Dermis microvascular lymphatic vessel endothelial cell (primary cell): ENCODE data around the gene GLI2. TPM values are rescaled to one million over a fixed set of nuclear protein-coding genes. Genes with fewer than 3 reads are reported as not detected.

Source experiments
- DNase-seq, 2 donors: peaks; one replicate each; pipeline versions ENCODE4 v3.0.0 to v3.0.0-alpha.2; 2010; ENCODE audit warnings: low read depth in 2 of 2
- total RNA-seq: library from RNA; depleted of rRNA; stranded (reverse); fragments of >200 nt; gene quantifications from 2 replicates; pipeline ENCODE4 v1.2.1, GENCODE V29; 2014

Gene GLI2
- total RNA-seq, 1 donor from 2014 or later = under 0.01 TPM

DNA sequence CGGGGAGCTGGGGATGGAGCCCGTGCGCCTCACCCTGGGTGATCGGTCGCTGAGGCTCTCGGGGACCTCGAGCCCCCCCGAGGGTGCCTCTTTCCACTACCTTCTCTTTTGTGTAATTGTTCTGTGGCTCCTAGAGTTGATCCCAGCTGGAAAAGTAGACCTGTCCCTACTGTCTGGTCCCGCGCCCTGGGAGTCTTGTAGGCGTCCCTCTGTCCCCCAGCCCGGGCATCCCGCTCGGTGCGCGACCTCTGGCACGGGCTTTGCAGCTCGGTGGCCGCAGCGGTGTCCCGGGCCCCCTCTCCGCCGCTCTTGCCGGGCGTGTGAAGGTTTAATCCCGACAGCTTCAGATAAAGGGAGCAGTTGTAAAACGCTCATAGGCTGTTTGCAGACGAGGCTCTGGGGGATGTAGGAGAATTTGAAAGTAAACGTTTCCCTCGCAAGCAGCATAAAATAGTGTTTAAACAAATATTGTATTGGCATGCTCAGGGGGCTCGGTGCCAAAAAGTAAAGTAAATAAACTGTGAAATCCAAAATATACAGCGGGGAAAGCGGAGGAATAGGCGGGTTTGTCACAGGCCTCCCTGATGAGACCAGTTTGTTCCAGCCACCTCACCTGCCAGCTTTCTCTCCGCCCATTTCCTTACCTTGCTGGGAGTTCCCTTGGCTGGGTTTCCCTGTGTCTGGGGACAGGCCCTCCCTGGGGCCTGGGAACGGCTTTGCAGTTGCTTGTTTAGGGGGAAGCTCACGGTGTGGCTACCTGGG is 1.9 kb downstream of the GLI2 start:
- no peak for DNase-seq

DNA sequence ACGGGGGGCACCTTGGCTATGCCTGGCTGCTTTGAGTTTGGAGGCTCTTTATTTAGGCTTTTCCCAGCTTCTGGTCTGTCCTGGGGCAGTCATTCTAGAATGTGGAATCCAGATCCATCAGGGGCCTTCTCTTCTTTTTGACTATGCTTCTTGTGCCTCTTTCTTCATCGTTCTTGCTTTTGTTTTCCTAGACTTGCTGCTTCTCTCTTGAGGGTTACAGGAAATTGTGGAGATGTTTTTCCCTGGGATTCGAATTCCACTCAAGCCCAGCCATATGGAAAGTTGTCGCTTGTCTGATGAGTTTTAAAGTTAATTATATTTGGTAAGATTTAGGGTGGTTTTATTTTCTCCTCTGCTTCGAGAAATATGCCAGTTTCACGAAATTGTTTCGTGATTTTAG is 2.4 kb downstream of the GLI2 start:
- no peak for DNase-seq

DNA sequence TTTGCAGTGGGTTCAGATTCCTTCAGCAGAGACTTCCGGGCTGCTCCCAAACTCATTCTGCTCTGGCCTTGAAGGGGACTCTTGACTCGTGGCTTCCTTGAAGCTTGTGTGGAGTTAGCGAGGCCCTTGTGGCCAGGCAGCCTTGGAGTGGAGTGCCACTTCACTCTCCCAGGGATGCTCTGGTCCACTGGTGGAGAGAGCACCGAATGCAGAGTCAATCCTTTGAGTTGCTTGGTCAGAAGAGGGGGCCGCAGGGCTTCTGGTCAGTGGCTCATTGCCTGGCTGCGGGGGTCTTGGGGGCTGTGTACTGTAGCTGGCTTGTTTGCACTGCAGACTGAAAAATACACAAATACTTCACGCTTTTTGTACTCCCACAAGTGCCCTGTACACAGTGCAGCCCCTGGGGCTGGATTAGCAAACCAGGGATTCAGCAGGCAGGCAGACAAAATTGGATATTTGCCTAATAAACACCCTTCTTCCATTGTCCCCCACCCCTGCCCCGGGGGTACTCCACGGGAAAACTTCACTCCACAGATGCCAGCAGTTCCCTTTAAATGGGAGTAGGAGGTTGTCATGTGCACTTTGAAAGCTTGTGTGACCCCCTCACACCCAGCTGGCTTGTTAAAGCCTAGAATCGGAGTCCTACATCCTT is 3.2 kb downstream of the GLI2 start:
- no peak for DNase-seq

DNA sequence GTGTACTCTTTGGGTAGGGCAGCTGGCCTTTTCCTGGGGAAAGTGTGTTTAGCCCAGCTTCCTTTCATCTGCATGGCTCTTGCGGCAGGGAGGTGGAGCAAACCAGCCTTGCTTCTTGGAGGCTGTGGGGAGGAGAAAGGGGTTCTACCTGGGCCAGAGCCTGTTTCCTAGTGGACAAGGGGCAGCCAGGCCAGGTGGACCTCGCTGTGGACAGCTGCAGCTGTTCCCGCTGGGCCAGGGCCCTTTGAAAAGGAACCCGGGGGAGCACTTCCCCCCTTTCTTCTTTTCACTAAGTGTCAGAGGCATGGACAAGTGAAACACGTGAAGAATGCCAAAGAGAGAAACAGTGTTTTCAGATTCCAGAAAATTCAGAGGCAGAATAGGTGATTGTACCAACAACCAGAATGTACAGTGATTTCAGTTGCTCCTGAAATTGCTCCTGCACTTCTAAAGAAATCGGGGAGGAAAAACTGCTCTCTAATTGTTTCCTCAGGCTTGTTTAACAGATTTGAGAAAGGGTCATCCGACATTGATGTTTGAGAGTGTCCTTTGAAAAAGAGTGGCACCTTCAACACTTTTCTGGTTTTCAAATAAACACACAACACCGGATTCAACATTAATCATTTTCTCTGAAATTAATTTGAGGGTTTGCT is 3.9 kb downstream of the GLI2 start:
- no peak for DNase-seq

DNA sequence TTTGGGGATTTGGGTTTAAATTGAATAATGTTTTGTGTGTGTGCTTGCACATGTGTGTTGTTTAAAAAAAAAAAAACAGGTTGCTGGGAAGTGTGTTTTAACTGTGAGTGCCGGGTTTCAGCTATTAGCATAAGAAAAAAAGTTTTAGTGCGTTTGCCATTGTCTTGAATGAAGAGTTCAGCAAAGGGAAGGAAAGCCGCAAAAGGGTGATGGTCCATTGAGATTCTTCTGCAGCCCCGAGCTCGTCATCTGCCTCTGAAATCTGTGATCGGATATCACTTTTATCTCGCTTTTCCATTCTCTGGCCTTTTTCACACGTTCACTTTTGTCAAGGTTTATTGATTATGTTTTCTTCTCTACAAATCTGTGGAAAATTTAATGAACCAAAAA is 4.7 kb downstream of the GLI2 start:
- DNase-seq = no peak

DNA sequence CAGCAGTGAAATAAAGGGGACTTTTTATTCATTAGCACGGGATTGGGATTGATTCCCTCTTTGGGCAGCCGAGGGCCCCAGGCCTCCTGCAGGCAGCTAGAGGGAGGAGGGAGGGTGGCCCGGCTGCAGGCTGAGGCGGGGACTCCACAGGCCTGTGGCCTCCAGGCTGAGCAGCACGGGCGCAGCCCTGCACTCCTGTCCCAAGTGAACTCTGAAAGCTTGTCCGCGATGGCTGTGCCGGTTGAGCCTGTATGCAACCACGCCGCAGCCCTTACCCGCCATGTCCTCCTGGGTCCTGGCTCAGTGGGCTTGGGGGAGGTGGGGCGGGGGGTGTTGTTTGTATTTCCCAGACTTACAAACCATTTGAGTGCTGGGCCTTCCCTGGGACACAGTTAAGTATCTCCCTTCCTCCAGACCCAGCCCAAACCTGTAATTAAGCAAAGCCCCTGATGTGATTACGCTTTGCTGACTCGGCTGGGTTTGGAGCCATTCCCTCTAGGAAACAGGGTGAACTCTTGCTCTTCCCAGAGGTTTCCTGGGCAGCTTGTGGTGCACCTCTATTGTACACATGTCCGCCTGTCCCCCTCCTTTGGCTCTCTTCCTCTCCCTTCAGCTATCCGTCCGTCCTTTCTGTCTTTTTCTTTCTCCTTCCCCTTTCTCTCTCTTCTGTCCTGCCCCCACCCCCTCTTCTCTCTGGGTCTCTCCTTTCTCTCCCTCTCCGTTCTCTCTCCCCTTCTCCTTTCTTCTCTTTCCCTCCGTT is 5.3 kb downstream of the GLI2 start:
- no peak for DNase-seq

DNA sequence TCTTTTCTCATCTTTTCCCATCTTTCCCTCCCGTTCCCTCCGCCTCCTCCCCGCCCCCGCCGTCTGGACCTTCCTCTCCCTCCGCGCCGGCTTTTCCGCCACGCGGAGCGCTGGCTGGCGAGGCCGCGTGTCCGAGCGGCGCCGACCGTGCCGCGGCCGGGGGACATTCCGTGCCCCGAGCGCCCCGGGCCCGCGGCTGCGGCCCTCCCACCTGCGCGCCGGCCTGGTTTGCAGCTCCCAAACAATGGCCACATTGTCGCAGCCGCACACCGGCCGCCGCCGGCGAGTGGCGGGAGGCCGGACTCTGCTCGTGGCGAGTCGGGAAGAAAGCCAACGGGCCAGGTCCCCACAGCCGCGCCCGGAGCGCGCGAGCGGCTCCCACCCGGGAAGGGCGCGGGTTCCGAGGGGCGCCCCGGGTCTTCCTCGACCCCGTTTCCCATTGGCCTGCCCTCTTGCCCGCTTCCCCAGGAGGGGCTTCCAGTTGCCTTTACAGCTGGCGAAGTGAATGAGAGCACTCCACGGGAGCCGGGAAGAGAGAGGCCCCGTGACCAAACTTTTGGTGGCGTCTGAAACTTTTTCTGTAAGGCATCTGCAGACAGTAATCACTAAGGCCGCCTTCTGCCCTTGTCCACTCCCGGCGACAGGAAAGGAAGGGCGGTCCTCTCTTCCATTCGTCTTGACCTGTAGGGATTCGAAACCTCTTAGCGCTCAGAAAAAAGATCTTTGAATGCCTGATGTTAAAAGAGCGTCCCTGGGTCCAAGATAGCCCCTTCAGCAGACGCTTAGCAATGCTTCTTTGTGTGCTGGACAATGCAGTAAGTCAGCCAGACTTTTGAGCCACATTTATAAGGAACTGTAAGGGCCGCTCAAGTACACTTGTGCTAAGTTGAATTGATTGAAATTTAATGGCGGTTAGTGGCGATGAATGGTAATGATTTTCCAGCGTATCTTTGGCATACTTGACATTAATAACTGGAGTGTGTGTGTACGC is 6.2 kb downstream of the GLI2 start:
- DNase-seq = no peak

DNA sequence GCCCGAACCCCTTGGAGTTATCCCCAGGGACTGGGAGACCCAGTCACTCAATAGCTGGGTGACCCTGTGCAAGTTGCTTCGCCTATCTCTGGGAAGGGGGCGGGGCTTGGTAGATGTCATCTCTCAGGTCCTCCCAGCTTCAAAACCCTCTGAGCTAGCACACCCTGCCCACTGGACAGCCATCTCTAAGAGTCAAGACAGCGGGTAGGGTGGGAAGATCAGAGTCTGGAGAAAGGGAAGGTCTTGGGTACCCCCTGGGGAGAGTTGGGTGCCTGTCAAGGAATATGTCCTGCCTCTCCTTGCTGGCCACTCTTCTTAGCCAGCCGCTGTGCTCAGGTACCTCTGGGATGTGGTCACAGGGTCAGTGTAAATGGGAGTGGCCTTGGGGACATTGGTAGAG is 8.0 kb downstream of the GLI2 start:
- no peak for DNase-seq

DNA sequence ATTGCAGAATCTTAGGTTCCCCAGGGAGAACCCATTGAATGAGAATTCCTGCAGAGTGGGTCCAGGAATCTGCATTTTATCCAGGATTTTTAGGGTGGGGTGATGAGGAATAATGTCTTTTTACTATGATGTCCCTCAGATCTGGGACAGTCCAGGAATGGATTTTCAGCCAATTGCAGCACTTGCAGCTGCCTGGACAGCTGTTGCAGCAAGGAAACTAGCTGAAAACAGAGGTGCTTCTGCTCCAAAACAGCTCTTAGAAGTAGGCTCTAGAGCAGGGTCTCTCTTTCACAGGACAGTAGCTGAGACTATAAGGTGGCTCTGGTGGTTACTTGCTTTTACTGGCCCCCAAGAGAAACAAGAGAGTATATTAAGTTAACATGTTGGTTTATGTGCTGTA is 9.1 kb downstream of the GLI2 start:
- DNase-seq = no peak

DNA sequence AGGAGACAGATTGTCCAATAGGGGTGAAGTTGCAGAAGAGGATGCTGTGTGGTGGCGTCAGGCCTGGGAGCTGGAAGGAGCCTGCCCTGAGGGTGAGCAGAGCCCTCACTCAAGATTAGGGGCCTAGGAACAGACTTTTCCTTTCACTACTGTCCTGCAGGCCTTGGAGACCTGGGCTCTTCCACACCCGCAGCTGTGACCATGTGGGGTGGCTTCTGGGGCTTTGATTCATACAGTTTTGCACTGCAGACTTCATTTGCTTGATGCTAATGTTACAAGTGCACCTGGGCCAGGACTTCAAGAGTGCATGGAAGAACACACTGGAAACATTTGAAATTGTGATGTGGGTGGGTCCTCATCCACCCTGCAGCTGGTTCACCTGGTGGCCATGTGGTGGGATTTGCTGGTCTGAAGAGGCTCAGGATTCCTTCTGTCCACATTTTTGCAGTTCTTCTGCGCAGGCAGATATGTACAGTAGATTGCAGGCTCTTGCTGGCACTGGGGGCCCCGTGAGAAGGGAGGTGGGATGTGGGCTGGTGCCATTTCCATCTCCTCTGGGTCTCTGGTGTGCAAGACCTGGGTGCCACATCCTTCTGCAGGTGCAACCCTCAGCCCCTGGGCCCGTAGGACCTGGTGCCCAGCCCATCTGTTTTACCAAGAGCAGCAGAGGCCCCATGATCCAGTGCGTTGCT is 9.9 kb downstream of the GLI2 start:
- no peak for DNase-seq

DNA sequence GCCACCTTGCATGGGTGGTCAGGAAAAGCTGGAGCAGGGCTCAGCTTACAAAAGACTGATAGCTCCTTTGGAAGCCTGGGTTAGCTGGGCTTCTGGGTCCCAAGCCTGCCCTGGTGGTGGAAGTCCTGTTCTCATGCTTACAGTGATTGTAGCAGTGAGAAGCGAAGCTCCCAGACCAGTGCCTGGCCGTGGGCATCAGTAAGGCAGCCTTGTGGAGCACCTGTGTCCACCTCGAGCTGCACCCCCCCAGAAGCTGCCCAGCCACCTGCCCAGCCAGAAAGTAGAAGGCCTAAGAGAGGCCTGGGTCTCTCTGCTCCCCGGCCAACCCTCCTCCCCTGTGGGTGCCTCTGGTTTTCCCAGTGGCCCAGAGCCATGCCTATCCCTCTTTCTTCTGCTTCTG is 10.5 kb downstream of the GLI2 start:
- no peak for DNase-seq

DNA sequence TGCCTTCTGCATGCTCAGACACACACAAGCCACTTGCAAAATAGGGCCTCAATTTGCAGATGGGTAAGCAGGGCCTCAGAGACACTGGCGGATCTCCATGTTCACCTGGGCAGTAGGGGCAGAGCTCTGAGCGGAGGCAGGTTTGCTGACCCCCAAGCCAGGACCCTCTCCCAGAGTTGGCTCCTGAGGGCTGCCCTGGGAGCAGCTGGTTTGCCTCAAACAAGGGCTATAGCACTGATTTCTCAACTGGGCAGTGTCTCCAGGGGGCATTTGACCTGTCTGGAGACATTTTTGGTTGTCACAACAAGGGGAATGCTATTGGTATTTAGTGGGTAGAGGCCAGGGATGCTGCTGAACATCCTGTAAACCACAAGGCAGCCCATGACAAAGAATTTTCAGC is 11.6 kb downstream of the GLI2 start:
- no peak for DNase-seq

DNA sequence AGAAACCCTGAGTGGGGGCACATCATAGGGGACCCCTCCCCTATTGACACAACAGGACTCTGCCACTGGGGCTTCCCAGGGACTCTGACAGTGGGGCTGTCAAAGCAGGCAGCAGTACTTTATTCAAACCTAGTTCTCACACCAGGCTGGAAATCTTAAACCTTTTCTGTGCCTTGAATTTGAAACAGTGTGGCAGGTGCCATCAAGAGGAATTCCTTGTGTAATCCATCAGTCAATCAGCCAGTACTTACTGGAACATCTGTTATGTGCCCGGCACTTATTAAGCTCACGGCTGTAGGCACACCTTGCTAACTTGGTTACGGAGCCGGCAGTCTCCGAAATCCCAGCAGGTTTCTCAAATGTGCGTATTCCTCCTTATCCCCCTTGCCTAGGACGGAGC is 12.0 kb downstream of the GLI2 start:
- DNase-seq = no peak

DNA sequence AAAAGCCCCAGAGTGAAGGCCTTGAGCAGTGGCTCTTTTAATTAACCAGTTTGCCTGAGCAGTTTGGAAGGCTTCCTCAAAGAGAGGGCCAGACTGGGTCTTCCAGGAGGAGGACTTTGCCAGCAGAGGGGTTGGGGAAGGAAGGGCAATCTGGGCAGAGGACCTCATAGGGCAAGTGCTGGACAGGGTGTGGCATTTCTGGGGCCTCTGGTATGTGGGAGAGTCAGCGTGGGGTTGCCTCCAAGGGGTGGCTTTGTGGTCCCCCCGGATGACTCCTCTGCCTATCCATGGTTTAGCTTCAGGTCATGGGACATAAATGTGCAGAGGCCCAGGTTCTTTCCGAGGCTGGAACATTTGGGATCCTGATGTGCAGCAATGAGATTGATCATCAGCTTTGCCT is 12.6 kb downstream of the GLI2 start:
- no peak for DNase-seq

DNA sequence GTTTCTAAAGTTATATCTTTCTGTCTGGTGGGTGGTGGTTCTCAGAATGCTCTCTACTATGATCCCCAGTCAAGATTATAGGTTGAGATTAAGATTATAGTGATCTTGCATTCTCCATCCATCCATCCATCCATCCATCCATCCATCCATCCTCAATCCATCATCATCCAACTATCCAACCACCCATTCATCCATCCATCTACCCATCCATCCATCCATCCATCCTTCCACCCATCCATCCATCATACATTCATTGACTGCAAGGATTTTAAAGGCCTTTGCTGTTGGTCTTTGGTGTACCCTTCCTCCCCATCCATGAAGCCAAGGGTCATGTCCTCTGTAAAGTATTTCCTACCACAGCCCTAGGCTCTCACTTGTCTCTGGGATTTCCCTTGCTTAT is 13.1 kb downstream of the GLI2 start:
- no peak for DNase-seq

DNA sequence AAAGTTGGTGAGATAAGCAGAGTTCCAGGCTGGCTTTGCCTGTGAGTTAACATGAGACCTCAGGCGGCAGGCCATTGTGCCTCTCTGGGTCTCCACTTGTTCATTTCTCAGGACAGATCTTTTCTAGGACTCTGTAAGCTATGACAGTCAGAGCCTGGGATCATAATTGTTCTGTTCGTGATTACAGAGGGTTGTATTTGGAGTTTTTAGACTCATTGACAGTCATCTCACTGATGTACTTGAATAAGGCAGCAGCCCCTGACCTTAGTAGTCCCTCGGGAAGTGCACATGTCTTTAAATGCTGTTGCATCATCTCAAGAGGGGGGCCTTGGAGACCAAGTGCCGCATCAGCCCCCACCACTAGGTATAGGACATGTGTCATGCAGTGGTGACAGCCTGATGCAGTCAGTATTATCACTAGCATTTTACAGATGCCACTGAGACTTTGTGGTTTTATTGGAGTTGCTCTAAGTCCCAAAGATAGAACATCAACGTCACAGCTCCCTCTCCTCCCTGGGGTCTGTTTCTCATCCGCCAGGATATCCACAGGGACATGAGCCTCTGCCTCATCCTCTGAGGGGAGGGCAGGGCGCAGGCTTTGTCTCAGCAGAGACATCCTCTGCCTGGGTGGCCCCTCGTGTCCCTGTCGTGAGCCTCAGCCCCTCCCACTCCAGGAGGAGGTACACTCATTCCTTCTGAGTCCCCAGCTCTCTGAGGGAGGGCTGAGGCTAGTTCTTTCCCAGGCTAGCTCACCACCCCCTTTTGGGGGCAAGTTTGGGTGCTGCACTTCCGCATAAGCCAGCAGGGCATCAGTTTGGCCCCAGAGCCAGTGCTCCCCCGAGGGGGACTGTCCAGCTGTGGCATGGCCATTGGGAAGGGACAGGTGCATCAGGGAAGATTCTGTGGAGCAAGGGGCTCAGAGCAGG is 14.1 kb downstream of the GLI2 start:
- DNase-seq = no peak

DNA sequence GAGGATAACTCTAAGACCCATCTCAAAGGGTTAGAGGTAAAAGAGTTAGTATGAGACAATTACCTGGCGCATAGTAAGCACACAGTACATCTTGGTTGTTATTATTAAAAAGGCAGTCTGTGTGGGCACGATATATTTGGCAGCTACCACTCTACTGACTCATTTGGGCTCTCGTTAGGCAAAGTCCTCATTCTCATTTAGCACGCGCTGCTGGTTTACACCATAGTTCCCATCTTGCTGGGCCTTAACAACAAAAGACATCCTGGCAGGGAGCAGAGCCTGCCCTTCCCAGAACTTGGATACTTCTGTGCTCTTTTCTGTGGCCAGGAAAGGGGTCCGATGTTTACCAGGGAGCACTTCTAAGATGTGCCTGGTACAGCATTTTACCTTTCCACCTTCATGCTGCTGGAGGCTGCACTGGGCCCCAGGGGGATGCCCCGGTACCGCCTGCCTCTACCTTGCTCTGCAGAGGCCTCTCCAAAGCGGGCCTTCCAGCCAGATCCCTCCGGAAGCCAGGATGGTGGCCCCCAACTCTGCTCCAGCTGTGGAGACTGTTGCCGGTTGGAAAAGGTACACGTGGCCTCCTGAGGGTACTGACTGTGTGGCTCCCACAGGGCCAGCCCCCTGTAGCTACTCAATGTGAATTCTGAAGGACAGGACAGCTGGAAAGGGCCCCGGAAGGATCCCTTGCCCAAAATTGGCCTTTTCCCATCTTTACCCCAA is 15.0 kb downstream of the GLI2 start:
- no peak for DNase-seq

DNA sequence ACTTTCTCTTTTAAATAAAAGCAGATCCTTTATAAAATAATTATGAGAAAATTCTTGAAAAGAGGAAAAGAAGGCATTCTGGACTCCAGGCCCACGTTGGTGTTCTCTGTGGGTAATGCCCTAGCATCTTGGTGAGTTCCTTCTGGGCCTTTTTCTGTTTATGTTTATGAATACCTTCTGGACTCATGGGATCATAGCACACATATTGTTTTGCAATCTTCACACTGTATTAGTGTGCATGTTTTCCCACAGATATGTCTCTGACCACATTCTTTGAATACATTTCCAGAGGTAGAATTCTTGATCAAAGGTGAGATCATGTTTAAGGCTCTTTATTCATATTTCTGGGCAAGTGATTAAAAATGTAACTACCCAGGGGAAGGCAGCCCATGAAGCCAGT is 15.9 kb downstream of the GLI2 start:
- DNase-seq = no peak
